SK-N-SH (cell line): ENCODE data around the gene CARMIL3.

Source experiments
- CTCF ChIP-seq: fragments of 200-600 bp; sonication (generic); IDR thresholded peaks from 2 replicates; pipeline ENCODE4 v1.6.1; 2017; ENCODE audit warnings: antibody characterized with exemption, mild to moderate bottlenecking, moderate library complexity
- EP300 ChIP-seq, 2 experiments: IDR thresholded peaks; 2 replicates each; pipeline versions ENCODE4 v1.4.0 to v1.6.1; 2012; ENCODE audit warnings: borderline replicate concordance in 1 of 2, low read depth in 1 of 2, low read length in 1 of 2
- JUND ChIP-seq: IDR thresholded peaks from 2 replicates; pipeline ENCODE4 v1.4.0; 2012
- MAX ChIP-seq: IDR thresholded peaks from 2 replicates; pipeline ENCODE4 v1.4.0; 2012; ENCODE audit warnings: low read depth
- RAD21 ChIP-seq: IDR thresholded peaks from 2 replicates; pipeline ENCODE4 v1.6.1; 2012; ENCODE audit warnings: mild to moderate bottlenecking, low read length

- TF ChIP-seq JUND (no peak), CTCF (no peak), RAD21 (no peak), EP300 (IDR thresholded peaks at IDR 0.05; ENCODE audit: borderline replicate concordance in 1 of 2, low read depth in 1 of 2, low read length in 1 of 2) (no peak), MAX (no peak)
Measured at GRCh38 chr14:24098927-24099813, 47.4 kb downstream of the CARMIL3 start.
